IPS DF 4.7 (cell line): ENCODE measurements around the gene TFF1.

Source experiments
- DNase-seq: peaks from one replicate; pipeline ENCODE4 v3.0.0-alpha.2; 2013; ENCODE audit warnings: low spot score; ENCODE audit errors: extremely low read depth

The TFF1 gene

GRCh38 chr21:42382915-42383314 is 16.6 kb upstream of the TFF1 start:
- DNase-seq: no peak

- DNase-seq: peak; percentile 30
These were observed 15.1 kb upstream of the TFF1 start for GRCh38 chr21:42381347-42381984.

GRCh38 chr21:42379426-42380215 is 13.3 kb upstream of the TFF1 start:
- DNase-seq: no peak

- DNase-seq: no peak
These were observed 12.1 kb upstream of the TFF1 start for GRCh38 chr21:42378418-42378817.

- no peak for DNase-seq
These were observed 11.6 kb upstream of the TFF1 start for GRCh38 chr21:42377951-42378340.

- no peak for DNase-seq
These were observed 11.0 kb upstream of the TFF1 start for GRCh38 chr21:42377211-42377950.

- DNase-seq: no peak
These were observed 10.1 kb upstream of the TFF1 start for GRCh38 chr21:42376338-42376982.

- DNase-seq: no peak
These were observed 9.6 kb upstream of the TFF1 start for GRCh38 chr21:42375966-42376337.

GRCh38 chr21:42375506-42375905 is 9.2 kb upstream of the TFF1 start:
- no peak for DNase-seq

- no peak for DNase-seq
These were observed 8.6 kb upstream of the TFF1 start for GRCh38 chr21:42374864-42375499.

- no peak for DNase-seq
These were observed 8.1 kb upstream of the TFF1 start for GRCh38 chr21:42374457-42374856.

- DNase-seq: no peak
These were observed 7.6 kb upstream of the TFF1 start for GRCh38 chr21:42373908-42374455.

- DNase-seq: no peak
These were observed 7.0 kb upstream of the TFF1 start for GRCh38 chr21:42373196-42373907.

GRCh38 chr21:42370894-42371654 is 4.7 kb upstream of the TFF1 start:
- DNase-seq: no peak

GRCh38 chr21:42369821-42370220 is 3.5 kb upstream of the TFF1 start:
- no peak for DNase-seq

GRCh38 chr21:42367367-42368165 is 1.2 kb upstream of the TFF1 start:
- no peak for DNase-seq

- DNase-seq: no peak
These were observed 565 bp downstream of the TFF1 start for GRCh38 chr21:42365770-42366169.

GRCh38 chr21:42364304-42364865 is 1.9 kb downstream of the TFF1 start:
- DNase-seq: no peak

GRCh38 chr21:42363312-42363711 is 3.0 kb downstream of the TFF1 start:
- no peak for DNase-seq
